ENCODE results near the gene MEF2A.
"Not testable (repeated sequence)": the region's sequence is repeated elsewhere in the genome, so short reads cannot be mapped to it uniquely, and the experiment has no call there.

Gene MEF2A

DNA sequence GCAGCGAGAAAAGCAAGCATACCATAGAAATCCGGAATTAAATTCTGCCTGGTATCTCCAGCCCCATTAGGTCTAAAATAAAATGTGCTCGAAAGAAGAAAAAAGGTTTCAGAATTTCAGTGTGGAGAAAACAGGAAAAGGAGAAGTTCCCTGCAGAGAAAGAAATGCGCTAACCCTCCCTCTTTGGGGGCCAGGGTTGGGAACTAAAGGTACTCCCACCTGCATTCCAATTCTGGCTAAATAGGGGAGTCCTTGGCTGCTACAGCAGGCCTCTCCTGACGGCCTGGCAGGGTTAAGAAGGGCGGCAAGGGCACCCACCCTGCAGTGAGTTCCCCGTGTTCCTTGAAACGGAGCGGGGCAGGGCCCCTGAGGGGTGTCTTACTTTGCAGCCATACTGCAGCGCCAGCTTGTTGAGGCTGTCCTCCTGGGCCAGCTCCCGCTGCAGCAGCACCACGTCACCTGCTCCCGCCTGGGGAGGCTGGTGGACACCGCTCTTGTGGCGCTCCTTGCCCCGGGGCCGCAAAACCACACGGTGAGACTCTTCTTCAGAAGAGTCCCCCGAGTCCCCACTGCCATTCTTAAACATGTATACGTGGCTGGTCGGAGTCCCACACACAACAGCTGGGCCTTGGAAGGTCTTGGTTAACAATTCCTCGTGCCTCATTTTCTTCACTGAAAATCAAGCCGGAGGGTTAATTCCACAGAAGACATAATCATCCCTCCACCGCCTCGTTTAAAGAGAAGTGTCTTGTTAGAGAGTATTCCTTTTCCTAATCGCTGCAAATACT lies 165.7 kb downstream of the MEF2A start:
- no peak for DNase-seq (ENCODE audit: low read depth)

GRCh38 chr15:99732124-99732750 lies 166.5 kb downstream of the MEF2A start:
- no peak for DNase-seq (ENCODE audit: low read depth)

- DNase-seq (ENCODE audit: low read depth), result no peak
These were observed 167.0 kb downstream of the MEF2A start for GRCh38 chr15:99732751-99733267.

GRCh38 chr15:99733268-99734039 lies 167.7 kb downstream of the MEF2A start, which contains the start of gene LYSMD4:
TSS of gene LYSMD4 (minus strand) at chr15:99733437. CDS start at chr15:99731999, 1,438 bp downstream.
- DNase-seq (ENCODE audit: low read depth), result peak; percentile 98

DNA sequence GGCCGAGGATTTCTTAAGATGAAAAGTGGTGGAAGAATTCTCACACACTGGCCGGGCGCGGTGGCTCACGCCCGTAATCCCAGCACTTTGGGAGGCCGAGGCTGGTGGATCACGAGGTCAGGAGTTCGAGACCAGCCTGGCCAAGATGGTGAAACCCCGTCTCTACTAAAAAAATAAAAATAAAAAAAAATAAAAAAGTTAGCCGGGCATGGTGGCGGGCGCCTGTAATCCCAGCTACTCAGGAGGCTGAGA lies 168.2 kb downstream of the MEF2A start:
- not testable (repeated sequence) for DNase-seq (ENCODE audit: low read depth)

DNA sequence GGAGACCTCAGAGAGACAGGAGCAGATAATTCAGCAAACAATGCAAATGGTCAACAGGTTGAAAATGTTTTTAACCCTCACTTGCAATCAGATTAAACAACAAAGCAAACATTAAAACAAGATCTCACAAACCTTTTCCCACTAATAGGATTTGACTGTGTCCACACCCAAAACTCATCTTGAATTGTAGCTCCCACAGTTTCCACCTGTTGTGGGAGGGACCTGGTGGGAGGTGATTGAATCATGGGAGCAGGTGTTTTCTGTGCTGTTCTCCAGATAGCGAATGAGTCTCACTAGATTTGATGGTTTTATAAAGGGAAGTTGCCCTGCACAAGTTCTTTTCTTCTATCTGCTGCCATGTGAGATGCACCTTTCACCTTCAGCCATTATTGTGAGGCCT lies 168.8 kb downstream of the MEF2A start:
- no peak for DNase-seq (ENCODE audit: low read depth)

DNA sequence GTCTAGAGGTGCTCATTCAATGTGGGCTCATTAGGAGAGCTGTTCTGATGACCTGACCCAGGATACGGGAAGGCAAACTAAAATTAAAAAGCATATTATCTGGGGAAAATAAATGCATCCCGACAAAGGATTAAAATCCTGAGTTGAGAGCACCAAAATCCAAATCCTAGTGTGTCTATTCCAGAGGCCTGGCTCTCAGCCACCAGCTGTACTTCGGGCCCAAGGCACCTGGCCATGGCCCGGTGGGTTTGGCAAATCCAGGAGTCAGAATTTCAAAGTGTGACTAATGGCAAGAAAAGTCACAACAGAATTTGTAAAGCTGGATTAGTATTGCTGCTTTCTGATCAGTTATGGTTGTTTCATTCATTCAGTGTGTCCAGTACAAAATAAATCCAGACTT lies 170.1 kb downstream of the MEF2A start:
- no peak for DNase-seq (ENCODE audit: low read depth)

DNA sequence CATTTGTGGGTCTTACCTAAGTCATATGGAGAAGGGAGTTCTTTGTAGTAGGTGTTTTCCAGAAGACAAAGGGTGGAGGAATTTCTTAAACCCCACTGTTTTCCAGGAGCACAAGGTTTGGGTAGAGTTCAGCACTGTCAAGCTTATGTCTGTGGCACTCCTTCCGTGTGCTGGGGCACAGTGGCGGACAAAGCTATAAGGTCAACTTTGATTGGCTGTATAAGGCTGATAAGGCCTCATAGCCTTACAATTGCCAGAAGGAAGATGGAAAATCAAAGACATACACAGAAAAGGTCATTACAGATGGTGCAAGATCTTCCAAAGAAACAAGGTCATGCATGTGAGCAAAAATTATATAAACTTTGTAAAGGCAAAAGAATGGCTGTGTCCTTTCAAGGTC lies 170.9 kb downstream of the MEF2A start:
- DNase-seq (ENCODE audit: low read depth), result no peak

- DNase-seq (ENCODE audit: low read depth), result no peak
These were observed 172.4 kb downstream of the MEF2A start for GRCh38 chr15:99738021-99738847.

DNA sequence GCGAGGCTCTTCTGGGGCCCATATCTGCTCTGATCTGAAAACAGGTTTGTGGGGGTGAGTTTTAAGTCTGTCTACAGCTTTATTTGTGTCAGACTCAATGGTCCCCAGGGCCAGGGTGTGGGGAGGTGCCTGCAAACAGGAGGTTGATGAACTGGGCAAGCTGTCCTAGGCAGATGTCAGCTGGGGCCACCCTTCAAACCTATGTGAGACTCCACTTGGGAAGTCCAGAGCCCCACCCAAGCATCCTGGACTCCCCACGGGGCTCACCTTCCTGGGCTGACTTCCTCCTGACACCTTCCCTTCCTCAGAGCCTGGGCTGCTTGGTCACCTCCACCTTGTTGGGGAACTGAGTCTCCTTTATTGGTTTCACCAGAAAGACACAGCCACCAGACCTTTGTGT lies 176.1 kb downstream of the MEF2A start:
- no peak for DNase-seq (ENCODE audit: low read depth)

GRCh38 chr15:99744142-99744541 lies 178.4 kb downstream of the MEF2A start:
- DNase-seq (ENCODE audit: low read depth), result no peak

- DNase-seq (ENCODE audit: low read depth), result no peak
These were observed 179.7 kb downstream of the MEF2A start for GRCh38 chr15:99745370-99746086.

GRCh38 chr15:99749386-99749785 lies 183.6 kb downstream of the MEF2A start:
- DNase-seq (ENCODE audit: low read depth), result no peak

- not testable (repeated sequence) for DNase-seq (ENCODE audit: low read depth)
These were observed 184.5 kb downstream of the MEF2A start for GRCh38 chr15:99750326-99750725.

DNA sequence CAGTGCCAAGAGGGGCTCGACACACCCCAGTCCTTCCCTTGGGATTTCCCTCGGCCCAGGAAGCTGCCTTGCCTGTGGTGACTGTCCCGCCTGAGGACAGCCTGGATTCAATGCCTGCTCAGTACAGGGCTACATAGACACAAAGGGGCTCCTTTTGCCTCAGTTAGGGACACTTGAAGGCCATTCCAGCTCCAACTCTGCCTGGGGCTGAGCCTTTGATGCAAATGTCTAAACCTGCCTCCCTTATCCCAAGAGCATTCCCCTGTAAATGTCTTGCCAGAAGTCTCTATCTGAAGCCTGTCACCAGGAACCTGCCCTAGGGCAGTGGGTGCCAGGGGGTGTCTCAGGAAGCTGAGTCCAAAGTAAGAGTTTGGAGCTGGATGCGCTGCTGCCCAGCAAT lies 186.8 kb downstream of the MEF2A start:
- DNase-seq (ENCODE audit: low read depth), result no peak

DNA sequence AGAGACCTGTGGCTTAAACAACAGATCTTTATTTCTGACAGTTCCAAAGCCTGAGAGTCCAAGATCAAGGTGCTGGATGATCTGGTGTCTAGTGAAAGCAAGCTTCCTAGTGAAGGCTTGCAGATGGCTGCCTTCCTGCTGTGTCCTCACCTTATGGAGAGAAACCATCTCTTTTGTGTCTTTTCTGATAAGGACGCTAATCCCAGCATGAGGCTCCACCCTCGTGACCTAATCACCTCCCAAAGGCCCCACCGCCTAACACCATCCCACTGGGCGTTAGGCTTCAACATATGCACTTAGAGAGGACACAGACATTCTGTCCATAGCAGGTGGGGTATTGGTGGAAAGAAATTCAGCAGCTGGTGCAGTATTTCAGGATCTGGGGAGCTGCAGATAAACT lies 187.3 kb downstream of the MEF2A start:
- no peak for DNase-seq (ENCODE audit: low read depth)

- no peak for DNase-seq (ENCODE audit: low read depth)
These were observed 190.1 kb downstream of the MEF2A start for GRCh38 chr15:99755692-99756409.

GRCh38 chr15:99762288-99762687 lies 196.5 kb downstream of the MEF2A start:
- no peak for DNase-seq (ENCODE audit: low read depth)

- DNase-seq (ENCODE audit: low read depth), result no peak
These were observed 198.0 kb downstream of the MEF2A start for GRCh38 chr15:99763827-99764226.

DNA sequence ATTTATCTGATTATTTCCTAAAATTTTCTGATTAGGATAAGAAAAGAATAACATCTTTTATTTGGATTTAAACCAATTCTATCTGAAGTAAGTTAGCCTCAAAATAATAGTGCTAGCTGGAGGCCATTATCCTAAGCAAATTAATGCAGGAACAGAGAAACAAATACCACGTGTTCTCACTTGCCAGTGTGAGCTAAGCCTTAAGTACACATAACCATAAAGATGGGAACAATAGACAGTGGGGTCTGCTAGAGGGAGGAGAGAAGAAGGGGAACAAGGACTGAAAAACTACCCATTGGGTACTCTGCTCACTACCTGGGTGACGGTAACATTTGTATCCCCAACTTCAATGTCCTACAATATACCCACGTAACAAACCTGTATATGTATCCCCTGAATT lies 198.7 kb downstream of the MEF2A start:
- no peak for DNase-seq (ENCODE audit: low read depth)

Data from stimulated activated CD8-positive, alpha-beta memory T cell treated with anti-CD3 and anti-CD28 coated beads, Interleukin-15, amount 100 ng/mL, for 24 hours (primary cell).